ENCODE measurements around the gene SLC24A3. TPM values are rescaled to one million over a fixed set of nuclear protein-coding genes. Genes with fewer than 3 reads are reported as not detected.

The SLC24A3 gene
- total and polyA plus RNA-seq, 2 experiments from 2014 or later = 0.81 to 2.5 TPM

DNA sequence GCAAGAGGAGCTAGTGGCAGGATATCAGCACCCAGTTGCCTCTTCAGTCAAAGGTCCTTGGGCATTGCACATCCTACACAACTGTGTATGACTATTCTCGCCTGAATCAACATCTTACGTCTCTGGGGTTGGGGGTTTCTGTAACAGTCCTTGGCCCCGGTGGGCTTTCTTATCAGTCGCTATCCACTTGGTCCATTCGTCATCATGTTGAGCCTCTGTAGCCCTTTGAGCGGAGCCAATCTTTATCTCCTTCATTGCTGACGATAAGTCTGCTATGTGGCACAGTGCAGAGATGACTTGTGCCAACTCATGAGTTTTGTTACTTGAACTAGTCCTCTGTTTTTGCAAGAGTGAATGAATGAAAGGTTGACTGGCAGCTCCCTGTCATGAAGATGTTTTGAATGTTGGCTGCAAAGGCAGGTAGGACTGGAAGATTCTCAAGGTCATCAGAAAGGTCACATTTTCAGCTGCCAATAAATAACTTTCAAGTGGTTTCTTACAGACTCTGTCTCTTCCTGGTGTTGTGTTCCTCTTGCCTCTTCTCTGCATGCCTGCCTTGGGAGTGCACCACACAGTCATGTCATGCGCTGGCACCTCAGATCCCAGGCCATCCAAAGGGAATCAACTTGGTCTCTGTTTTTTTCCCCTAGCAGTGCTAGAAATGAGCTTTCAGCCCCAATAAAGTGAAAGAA is 238.9 kb downstream of the SLC24A3 start:
- Histone ChIP-seq H3K79me2 (replicated peaks; ENCODE audit: insufficient read depth) (no peaks in the 10 kb centered on the region), H3K27me3 (ENCODE audit: insufficient read depth) (no peaks in the 10 kb centered on the region), H3F3A (replicated peaks; ENCODE audit: low read depth) (no peaks in the 10 kb centered on the region), H3K4me1 (ENCODE audit: insufficient read depth) (no peaks in the 10 kb centered on the region; the same call in 1 of the 2 replicates), H3K27ac (ENCODE audit: low read depth) (no peak overlapping the region), H4K20me1 (replicated peaks; ENCODE audit: insufficient read depth) (no peaks in the 10 kb centered on the region), H3K36me3 (ENCODE audit: insufficient read depth) (no peaks in the 10 kb centered on the region), H2AFZ (no peak overlapping the region), H3K4me3 (no peak overlapping the region), H3K9me2 (ENCODE audit: insufficient read depth) (0 out of 2 replicates have a peak, but pooled peaks cover 8% of the 10 kb centered on the region), H3K4me2 (no peak overlapping the region)
- DNase-seq (ENCODE audit: low spot score) (no peak), ATAC-seq (no peak)
- Mint-ChIP-seq H3K27me3 (ENCODE audit: insufficient read depth, low read depth, poor library complexity) (peaks cover 4% of the 10 kb centered on the region), H3K9me3 (no peaks in the 10 kb centered on the region), H3K27ac (no peak overlapping the region), H3K4me1 (peaks cover 7% of the 10 kb centered on the region; the same call in 2 of the 3 replicates), H3K4me3 (no peak overlapping the region), H3K36me3 (ENCODE audit: low read depth) (no peaks in the 10 kb centered on the region)
- TF ChIP-seq, protein P1, sequence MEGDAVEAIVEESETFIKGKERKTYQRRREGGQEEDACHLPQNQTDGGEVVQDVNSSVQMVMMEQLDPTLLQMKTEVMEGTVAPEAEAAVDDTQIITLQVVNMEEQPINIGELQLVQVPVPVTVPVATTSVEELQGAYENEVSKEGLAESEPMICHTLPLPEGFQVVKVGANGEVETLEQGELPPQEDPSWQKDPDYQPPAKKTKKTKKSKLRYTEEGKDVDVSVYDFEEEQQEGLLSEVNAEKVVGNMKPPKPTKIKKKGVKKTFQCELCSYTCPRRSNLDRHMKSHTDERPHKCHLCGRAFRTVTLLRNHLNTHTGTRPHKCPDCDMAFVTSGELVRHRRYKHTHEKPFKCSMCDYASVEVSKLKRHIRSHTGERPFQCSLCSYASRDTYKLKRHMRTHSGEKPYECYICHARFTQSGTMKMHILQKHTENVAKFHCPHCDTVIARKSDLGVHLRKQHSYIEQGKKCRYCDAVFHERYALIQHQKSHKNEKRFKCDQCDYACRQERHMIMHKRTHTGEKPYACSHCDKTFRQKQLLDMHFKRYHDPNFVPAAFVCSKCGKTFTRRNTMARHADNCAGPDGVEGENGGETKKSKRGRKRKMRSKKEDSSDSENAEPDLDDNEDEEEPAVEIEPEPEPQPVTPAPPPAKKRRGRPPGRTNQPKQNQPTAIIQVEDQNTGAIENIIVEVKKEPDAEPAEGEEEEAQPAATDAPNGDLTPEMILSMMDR (conservative IDR thresholded peaks at IDR 0.05; ENCODE audit: low read depth in 2 of 2) = no peak
- TF ChIP-seq, protein P2, sequence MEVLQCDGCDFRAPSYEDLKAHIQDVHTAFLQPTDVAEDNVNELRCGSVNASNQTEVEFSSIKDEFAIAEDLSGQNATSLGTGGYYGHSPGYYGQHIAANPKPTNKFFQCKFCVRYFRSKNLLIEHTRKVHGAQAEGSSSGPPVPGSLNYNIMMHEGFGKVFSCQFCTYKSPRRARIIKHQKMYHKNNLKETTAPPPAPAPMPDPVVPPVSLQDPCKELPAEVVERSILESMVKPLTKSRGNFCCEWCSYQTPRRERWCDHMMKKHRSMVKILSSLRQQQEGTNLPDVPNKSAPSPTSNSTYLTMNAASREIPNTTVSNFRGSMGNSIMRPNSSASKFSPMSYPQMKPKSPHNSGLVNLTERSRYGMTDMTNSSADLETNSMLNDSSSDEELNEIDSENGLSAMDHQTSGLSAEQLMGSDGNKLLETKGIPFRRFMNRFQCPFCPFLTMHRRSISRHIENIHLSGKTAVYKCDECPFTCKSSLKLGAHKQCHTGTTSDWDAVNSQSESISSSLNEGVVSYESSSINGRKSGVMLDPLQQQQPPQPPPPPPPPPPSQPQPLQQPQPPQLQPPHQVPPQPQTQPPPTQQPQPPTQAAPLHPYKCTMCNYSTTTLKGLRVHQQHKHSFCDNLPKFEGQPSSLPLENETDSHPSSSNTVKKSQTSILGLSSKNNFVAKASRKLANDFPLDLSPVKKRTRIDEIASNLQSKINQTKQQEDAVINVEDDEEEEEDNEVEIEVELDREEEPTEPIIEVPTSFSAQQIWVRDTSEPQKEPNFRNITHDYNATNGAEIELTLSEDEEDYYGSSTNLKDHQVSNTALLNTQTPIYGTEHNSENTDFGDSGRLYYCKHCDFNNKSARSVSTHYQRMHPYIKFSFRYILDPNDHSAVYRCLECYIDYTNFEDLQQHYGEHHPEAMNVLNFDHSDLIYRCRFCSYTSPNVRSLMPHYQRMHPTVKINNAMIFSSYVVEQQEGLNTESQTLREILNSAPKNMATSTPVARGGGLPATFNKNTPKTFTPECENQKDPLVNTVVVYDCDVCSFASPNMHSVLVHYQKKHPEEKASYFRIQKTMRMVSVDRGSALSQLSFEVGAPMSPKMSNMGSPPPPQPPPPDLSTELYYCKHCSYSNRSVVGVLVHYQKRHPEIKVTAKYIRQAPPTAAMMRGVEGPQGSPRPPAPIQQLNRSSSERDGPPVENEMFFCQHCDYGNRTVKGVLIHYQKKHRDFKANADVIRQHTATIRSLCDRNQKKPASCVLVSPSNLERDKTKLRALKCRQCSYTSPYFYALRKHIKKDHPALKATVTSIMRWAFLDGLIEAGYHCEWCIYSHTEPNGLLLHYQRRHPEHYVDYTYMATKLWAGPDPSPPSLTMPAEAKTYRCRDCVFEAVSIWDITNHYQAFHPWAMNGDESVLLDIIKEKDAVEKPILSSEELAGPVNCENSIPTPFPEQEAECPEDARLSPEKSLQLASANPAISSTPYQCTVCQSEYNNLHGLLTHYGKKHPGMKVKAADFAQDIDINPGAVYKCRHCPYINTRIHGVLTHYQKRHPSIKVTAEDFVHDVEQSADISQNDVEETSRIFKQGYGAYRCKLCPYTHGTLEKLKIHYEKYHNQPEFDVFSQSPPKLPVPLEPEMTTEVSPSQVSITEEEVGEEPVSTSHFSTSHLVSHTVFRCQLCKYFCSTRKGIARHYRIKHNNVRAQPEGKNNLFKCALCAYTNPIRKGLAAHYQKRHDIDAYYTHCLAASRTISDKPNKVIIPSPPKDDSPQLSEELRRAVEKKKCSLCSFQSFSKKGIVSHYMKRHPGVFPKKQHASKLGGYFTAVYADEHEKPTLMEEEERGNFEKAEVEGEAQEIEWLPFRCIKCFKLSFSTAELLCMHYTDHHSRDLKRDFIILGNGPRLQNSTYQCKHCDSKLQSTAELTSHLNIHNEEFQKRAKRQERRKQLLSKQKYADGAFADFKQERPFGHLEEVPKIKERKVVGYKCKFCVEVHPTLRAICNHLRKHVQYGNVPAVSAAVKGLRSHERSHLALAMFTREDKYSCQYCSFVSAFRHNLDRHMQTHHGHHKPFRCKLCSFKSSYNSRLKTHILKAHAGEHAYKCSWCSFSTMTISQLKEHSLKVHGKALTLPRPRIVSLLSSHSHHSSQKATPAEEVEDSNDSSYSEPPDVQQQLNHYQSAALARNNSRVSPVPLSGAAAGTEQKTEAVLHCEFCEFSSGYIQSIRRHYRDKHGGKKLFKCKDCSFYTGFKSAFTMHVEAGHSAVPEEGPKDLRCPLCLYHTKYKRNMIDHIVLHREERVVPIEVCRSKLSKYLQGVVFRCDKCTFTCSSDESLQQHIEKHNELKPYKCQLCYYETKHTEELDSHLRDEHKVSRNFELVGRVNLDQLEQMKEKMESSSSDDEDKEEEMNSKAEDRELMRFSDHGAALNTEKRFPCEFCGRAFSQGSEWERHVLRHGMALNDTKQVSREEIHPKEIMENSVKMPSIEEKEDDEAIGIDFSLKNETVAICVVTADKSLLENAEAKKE (CRISPR knock-in tag; IDR thresholded peaks at IDR 0.05) = no peak
- TF ChIP-seq CREB1 (CRISPR knock-in tag; IDR thresholded peaks at IDR 0.05; ENCODE audit: low read depth) (no peak), NANOG (IDR thresholded peaks at IDR 0.05; ENCODE audit: borderline replicate concordance) (no peak), STAT1 (IDR thresholded peaks at IDR 0.05; ENCODE audit: unreplicated experiment) (no peak), ETS1 (IDR thresholded peaks at IDR 0.05) (no peak), POLR2AphosphoS5 (IDR thresholded peaks at IDR 0.05; ENCODE audit: low read depth) (no peak), JUNB (IDR thresholded peaks at IDR 0.05; ENCODE audit: unreplicated experiment) (no peak)
